Measurements from ENCODE around the gene CSNK1G1. TPM values are rescaled to one million over a fixed set of nuclear protein-coding genes. Genes with fewer than 3 reads are reported as not detected.

CSNK1G1 gene
- total and polyA plus RNA-seq, 10 donors: 2.0 to 27.1 (median 19.3) TPM

DNA sequence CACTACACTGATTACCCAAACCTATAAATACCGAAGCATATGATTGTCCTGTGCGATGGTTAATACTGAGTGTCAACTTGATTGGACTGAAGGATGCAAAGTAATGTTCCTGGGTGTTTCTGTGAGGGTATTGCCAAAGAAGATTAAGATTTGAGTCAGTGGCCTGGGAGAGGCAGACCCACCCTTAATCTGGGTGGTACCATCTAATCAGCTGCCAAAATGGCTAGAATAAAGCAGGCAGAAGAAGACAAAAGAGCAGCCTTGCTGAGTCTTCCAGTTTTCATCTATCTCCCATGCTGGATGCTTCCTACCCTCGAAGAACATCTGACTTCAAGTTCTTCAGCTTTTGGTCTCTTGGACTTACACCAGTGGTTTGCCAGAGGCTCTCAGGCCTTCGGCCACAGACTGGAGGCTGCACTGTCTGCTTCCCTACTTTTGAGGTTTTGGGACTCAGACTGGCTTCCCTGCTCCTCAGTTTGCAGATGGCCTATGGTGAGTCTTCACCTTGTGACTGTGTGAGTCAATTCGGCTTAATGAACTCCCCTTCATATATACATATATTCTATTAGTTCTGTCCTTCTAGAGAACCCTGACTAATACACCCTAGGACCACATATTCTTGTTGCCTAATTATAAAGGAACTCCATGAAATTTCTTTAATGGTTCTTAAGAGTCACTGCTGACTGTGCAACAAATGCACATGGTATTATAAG is 31.7 kb downstream of the CSNK1G1 start:
- intact Hi-C loops (cut with DNase I; ENCODE audit: low total_unique reads): no loop called here
- no peaks in the 10 kb centered on the region for H3K9me3 ChIP-seq
- no peaks in the 10 kb centered on the region for H3K36me3 ChIP-seq
- no peak for DNase-seq
- H3K4me1 ChIP-seq: no peaks in the 10 kb centered on the region
- WGBS, 5 donors: 93 to 97% (median 95%) methylated on average over 5 of the region's 5 CpGs
- H3K27ac ChIP-seq: no peak overlapping the region
- H3K4me3 ChIP-seq: no peak overlapping the region
- H3K27me3 ChIP-seq (replicated peaks in 1 of 7): no peaks in the 10 kb centered on the region
- TF ChIP-seq POLR2A (IDR thresholded peaks at IDR 0.05) (no peak), POLR2AphosphoS5 (IDR thresholded peaks at IDR 0.05) (no peak)
- TF ChIP-seq, protein P1, sequence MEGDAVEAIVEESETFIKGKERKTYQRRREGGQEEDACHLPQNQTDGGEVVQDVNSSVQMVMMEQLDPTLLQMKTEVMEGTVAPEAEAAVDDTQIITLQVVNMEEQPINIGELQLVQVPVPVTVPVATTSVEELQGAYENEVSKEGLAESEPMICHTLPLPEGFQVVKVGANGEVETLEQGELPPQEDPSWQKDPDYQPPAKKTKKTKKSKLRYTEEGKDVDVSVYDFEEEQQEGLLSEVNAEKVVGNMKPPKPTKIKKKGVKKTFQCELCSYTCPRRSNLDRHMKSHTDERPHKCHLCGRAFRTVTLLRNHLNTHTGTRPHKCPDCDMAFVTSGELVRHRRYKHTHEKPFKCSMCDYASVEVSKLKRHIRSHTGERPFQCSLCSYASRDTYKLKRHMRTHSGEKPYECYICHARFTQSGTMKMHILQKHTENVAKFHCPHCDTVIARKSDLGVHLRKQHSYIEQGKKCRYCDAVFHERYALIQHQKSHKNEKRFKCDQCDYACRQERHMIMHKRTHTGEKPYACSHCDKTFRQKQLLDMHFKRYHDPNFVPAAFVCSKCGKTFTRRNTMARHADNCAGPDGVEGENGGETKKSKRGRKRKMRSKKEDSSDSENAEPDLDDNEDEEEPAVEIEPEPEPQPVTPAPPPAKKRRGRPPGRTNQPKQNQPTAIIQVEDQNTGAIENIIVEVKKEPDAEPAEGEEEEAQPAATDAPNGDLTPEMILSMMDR (IDR thresholded peaks at IDR 0.05 in 8 of 11, conservative IDR thresholded peaks at IDR 0.05 in 3 of 11): no peak

DNA sequence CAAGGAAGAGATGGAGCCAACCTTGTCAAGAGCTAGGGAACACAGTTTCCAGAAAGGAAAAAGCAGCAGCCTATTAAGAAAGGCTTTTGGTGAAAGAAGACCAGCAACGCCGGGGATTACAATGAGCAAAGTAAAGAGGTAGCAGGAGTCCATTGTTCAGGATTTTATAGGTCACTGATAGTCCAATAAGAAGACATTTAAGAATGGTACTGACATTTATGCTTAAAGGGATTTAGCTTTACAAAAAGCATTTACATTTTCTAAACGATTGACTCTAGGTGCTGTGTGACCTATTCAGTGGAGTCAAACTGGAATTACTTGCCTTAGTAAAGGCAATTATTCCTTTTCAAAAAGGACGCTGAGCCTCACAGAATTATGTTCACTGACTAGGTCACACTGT is 40.8 kb downstream of the CSNK1G1 start:
- Histone ChIP-seq H3K9me3 (no peaks in the 10 kb centered on the region), H3K27ac (no peak overlapping the region), H3K4me3 (no peak overlapping the region), H3K36me3 (no peaks in the 10 kb centered on the region), H3K27me3 (replicated peaks in 1 of 7) (no peaks in the 10 kb centered on the region), H3K4me1 (no peaks in the 10 kb centered on the region)
- 81 to 92% (median 89%) methylated on average over 4 of the region's 4 CpGs for WGBS, 5 donors
- TF ChIP-seq POLR2AphosphoS5 (IDR thresholded peaks at IDR 0.05) (no peak), POLR2A (IDR thresholded peaks at IDR 0.05) (no peak)
- TF ChIP-seq, protein P1 (IDR thresholded peaks at IDR 0.05 in 8 of 11, conservative IDR thresholded peaks at IDR 0.05 in 3 of 11): no peak
- intact Hi-C loops (cut with DNase I; ENCODE audit: low total_unique reads): no loop called here
- DNase-seq: no peak

DNA sequence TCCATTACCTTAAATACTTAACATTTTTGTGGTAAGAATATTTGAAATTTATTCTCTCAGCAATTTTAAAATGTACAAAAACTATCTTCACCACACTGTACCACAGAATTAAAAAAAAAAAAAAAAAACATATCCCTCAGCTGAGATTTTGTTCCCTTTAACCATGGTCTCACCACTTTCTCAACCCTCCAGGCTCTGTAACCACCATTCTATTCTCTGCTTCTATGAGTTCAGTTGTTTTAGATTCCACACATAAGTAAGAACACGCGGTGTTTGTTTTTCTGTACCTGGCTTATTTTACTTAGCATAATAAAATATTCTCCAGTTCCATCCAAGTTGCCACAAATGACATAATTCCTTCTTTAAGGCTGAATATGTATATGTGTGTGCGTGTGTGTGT is 41.5 kb downstream of the CSNK1G1 start:
- intact Hi-C loops (cut with DNase I; ENCODE audit: low total_unique reads): no loop called here
- Histone ChIP-seq H3K27ac (no peak overlapping the region), H3K4me1 (no peaks in the 10 kb centered on the region), H3K36me3 (no peaks in the 10 kb centered on the region), H3K9me3 (no peaks in the 10 kb centered on the region), H3K27me3 (replicated peaks in 1 of 7) (no peaks in the 10 kb centered on the region), H3K4me3 (no peak overlapping the region)
- DNase-seq: no peak
- no peak for TF ChIP-seq POLR2A (IDR thresholded peaks at IDR 0.05)
- TF ChIP-seq, protein P1 (IDR thresholded peaks at IDR 0.05 in 8 of 11, conservative IDR thresholded peaks at IDR 0.05 in 3 of 11): no peak
- no peak for TF ChIP-seq POLR2AphosphoS5 (IDR thresholded peaks at IDR 0.05)
- WGBS, 5 donors: 95 to 97% (median 96%) methylated on average over 3 of the region's 3 CpGs

DNA sequence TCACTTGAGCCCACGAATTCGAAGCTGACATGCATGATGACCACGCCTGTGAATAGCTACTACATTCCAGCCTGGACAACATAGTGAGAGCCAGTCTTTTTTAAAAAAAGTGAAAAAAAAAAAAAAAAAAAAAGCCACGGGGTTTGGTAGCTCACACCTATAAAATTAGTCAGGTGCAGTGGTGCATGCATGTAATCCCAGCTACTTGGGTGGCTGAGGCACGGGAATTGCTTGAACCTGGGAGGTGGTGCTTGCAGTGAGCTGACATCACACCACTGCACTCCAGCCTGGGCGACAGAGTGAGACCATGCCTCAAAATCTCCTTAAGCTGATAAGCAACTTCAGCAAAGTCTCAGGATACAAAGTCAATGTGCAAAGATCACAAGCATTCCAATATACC is 44.4 kb downstream of the CSNK1G1 start:
- Histone ChIP-seq H3K4me1 (no peaks in the 10 kb centered on the region), H3K9me3 (no peaks in the 10 kb centered on the region), H3K4me3 (no peak overlapping the region), H3K27ac (no peak overlapping the region), H3K27me3 (replicated peaks in 1 of 7) (no peaks in the 10 kb centered on the region), H3K36me3 (no peaks in the 10 kb centered on the region)
- intact Hi-C loops (cut with DNase I; ENCODE audit: low total_unique reads): no loop called here
- no peak for TF ChIP-seq POLR2A (IDR thresholded peaks at IDR 0.05)
- TF ChIP-seq POLR2AphosphoS5 (IDR thresholded peaks at IDR 0.05): no peak
- TF ChIP-seq, protein P1 (IDR thresholded peaks at IDR 0.05 in 8 of 11, conservative IDR thresholded peaks at IDR 0.05 in 3 of 11): no peak
- WGBS, 5 donors: 91 to 96% (median 95%) methylated on average over 6 of the region's 6 CpGs
- no peak for DNase-seq
